Endothelial cell (in vitro differentiated cells): Measurements from ENCODE around the gene KLF13. TPM values are rescaled to one million over a fixed set of nuclear protein-coding genes. Genes with fewer than 3 reads are reported as not detected.

ENCODE experiments used
- DNase-seq: peaks from one replicate; pipeline ENCODE4 v3.0.0; 2021; ENCODE audit warnings: low spot score
- H3K27ac Mint-ChIP-seq: one replicate; pipeline ENCODE4 v1.8.0; 2021; ENCODE audit warnings: mixed read lengths, inconsistent platforms; ENCODE audit not compliant: unreplicated experiment
- H3K27me3 Mint-ChIP-seq: one replicate; pipeline ENCODE4 v1.8.0; 2021; ENCODE audit warnings: mild to moderate bottlenecking, moderate library complexity, mixed read lengths, inconsistent platforms; ENCODE audit not compliant: unreplicated experiment
- H3K36me3 Mint-ChIP-seq: one replicate; pipeline ENCODE4 v1.8.0; 2021; ENCODE audit warnings: mild to moderate bottlenecking, low read depth, mixed read lengths, inconsistent platforms; ENCODE audit not compliant: unreplicated experiment
- H3K4me1 Mint-ChIP-seq: one replicate; pipeline ENCODE4 v1.8.0; 2021; ENCODE audit warnings: mild to moderate bottlenecking, mixed read lengths, inconsistent platforms; ENCODE audit not compliant: unreplicated experiment
- H3K4me3 Mint-ChIP-seq: one replicate; pipeline ENCODE4 v1.8.0; 2021; ENCODE audit warnings: mild to moderate bottlenecking, mixed read lengths, inconsistent platforms; ENCODE audit not compliant: unreplicated experiment
- H3K9me3 Mint-ChIP-seq: one replicate; pipeline ENCODE4 v1.8.0; 2021; ENCODE audit warnings: mixed read lengths, inconsistent platforms; ENCODE audit not compliant: unreplicated experiment
- total RNA-seq: library from RNA; stranded (reverse); fragmentation: NEBNext Ultra II Directional; extraction: Animal tissue kit (Norgen Biotek cat#: 25700); gene quantifications from one replicate; pipeline ENCODE4 v1.2.1, GENCODE V29; 2021; ENCODE audit not compliant: unreplicated experiment
- TF ChIP-seq, protein P1 (sequence below): fragments of 200-600 bp; sonication (generic); IDR thresholded peaks from one replicate; pipeline ENCODE4 v1.5.0; 2021; ENCODE audit warnings: antibody characterized with exemption; ENCODE audit not compliant: unreplicated experiment

KLF13 gene
- total RNA-seq, 1 donor from 2014 or later: 45.1 TPM

DNA sequence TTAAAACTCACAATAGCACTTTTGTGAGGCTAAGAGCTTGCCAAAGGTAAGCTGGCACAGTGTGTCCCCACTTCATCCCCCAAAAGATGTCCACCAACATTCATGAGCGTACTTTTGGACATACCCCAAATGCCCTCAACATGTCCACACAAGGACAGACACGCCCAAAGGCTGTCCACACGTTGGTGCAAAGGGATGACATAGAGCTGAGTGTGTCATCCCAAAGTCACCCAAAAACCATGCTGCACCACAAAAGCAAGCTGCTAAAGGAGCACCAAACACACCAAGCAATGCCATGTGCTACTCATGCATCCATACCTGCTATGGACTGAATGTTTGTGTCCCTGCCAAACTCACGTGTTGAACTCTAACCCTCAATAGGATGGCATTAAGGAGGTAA lies 57.9 kb downstream of the KLF13 start:
- H3K27ac Mint-ChIP-seq: no peak overlapping the region

DNA sequence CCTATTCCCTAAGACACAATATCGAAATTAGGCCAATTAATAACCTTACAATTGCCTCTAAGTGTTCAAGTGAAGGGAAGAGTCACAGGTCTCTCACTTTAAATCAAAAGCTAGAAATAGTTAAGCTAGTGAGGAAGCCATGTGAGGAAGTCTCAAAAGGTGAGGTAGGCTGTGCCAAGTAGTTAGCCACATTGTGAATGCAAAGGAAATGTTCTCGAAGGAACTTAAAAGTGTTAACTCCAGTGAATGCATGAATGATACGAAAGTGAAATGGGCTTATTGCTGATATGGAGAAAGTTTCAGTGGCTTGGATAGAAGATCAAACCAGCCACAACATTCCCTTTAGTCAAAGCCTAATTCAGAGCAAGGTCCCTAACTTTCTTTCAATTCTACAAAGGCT lies 59.1 kb downstream of the KLF13 start:
- no peaks in the 10 kb centered on the region for H3K9me3 Mint-ChIP-seq
- no peak overlapping the region for H3K4me3 Mint-ChIP-seq
- H3K27ac Mint-ChIP-seq: no peak overlapping the region
- peaks cover 5% of the 10 kb centered on the region for H3K36me3 Mint-ChIP-seq
- H3K4me1 Mint-ChIP-seq: peaks cover 8% of the 10 kb centered on the region
- H3K27me3 Mint-ChIP-seq: peaks cover 8% of the 10 kb centered on the region
- TF ChIP-seq, protein P1, sequence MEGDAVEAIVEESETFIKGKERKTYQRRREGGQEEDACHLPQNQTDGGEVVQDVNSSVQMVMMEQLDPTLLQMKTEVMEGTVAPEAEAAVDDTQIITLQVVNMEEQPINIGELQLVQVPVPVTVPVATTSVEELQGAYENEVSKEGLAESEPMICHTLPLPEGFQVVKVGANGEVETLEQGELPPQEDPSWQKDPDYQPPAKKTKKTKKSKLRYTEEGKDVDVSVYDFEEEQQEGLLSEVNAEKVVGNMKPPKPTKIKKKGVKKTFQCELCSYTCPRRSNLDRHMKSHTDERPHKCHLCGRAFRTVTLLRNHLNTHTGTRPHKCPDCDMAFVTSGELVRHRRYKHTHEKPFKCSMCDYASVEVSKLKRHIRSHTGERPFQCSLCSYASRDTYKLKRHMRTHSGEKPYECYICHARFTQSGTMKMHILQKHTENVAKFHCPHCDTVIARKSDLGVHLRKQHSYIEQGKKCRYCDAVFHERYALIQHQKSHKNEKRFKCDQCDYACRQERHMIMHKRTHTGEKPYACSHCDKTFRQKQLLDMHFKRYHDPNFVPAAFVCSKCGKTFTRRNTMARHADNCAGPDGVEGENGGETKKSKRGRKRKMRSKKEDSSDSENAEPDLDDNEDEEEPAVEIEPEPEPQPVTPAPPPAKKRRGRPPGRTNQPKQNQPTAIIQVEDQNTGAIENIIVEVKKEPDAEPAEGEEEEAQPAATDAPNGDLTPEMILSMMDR: no peak
- DNase-seq: no peak

More for the DNA sequence above, 57.9 kb downstream of the KLF13 start:
- peaks cover 7% of the 10 kb centered on the region for H3K4me1 Mint-ChIP-seq
- H3K9me3 Mint-ChIP-seq: no peaks in the 10 kb centered on the region
- TF ChIP-seq, protein P1: no peak
- DNase-seq: no peak
- H3K36me3 Mint-ChIP-seq: peaks cover 11% of the 10 kb centered on the region
- H3K27me3 Mint-ChIP-seq: peaks cover 12% of the 10 kb centered on the region
- H3K4me3 Mint-ChIP-seq: no peak overlapping the region

DNA sequence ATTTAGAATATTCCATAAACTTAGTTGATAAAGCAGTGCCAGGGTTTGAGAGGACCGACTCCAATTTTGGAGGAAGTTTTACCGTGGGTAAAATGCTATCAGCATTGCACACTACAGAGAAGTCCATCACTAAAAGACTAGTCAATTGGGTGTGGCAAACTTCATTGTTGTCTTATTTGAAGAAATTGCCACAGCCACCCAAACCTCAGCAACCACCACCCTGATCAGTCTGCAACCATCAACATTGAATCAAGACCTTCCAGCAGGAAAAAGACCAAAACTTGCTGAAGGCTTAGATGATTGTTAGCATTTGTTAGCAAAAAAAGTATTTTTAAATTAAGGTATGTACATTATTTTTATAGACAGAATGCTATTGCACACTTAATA lies 60.5 kb downstream of the KLF13 start:
- no peak overlapping the region for H3K4me3 Mint-ChIP-seq
- no peak for DNase-seq
- H3K27ac Mint-ChIP-seq: no peak overlapping the region
- peaks cover 10% of the 10 kb centered on the region for H3K4me1 Mint-ChIP-seq
- no peaks in the 10 kb centered on the region for H3K9me3 Mint-ChIP-seq
- TF ChIP-seq, protein P1: no peak
- H3K27me3 Mint-ChIP-seq: peaks cover 5% of the 10 kb centered on the region
- no peaks in the 10 kb centered on the region for H3K36me3 Mint-ChIP-seq

DNA sequence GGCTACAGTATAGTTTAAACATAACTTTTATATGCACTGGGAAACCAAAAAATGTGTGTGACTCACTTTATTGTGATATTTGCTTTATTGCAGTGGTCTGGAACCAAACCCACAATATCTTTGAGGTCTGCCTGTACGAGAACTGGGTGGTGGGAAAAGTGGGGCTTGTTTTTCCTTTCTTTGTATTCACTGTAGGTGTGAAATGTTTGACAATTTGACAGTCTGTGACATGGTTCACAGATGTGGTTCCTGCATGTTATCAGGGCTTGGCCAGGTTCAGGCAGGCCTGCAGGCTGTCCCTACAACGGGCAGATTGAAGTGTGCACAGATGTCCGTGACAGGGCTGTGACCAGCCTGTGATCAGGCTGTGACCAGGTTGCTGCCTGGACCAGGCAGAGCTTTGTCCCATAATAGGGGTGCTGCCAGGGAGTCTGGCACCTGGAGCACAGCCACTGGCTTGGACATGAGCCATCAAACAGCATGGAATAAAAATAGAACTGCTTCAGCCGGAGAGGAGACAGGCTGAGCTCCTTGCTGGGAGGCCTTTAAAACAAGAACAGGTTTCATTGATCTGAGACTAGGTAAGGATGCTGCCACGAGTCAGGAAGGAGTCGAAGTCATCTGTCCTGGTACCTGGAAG lies 61.0 kb downstream of the KLF13 start:
- Mint-ChIP-seq H3K4me1 (peaks cover 10% of the 10 kb centered on the region), H3K9me3 (no peaks in the 10 kb centered on the region), H3K27me3 (peaks cover 3% of the 10 kb centered on the region), H3K4me3 (no peak overlapping the region), H3K27ac (no peak overlapping the region), H3K36me3 (no peaks in the 10 kb centered on the region)
- no peak for DNase-seq
- TF ChIP-seq, protein P1: no peak

DNA sequence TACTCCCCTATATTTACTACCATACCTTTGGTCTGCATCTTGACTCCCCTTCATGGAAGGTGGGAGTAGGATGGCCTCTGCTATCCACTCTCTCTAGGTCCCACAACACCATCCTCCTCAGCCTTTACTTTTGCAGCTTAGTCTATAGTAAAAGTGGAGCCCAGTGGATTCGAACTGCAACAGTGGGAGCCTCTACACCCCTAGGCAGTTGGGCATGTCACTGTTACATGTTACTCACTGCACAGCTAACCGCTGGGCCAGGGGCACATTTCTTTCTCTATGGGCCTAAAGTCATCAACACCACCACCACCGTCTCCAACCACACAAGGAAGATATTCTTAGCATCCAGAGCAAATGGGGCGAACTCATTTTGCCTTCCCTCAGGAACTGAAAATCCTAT lies 62.9 kb downstream of the KLF13 start:
- Mint-ChIP-seq H3K9me3 (no peaks in the 10 kb centered on the region), H3K4me1 (peaks cover 10% of the 10 kb centered on the region), H3K27me3 (peaks cover 8% of the 10 kb centered on the region), H3K4me3 (no peak overlapping the region), H3K27ac (no peak overlapping the region), H3K36me3 (no peaks in the 10 kb centered on the region)
- no peak for DNase-seq
- TF ChIP-seq, protein P1: no peak
